Tibial nerve (tissue), 4 donors: ENCODE measurements around the gene NT5M. TPM values are rescaled to one million over a fixed set of nuclear protein-coding genes. Genes with fewer than 3 reads are reported as not detected.
"Not testable (repeated sequence)": the region's sequence is repeated elsewhere in the genome, so short reads cannot be mapped to it uniquely, and the experiment has no call there.

Experiments
- DNase-seq, 2 donors: peaks; one replicate each; pipeline ENCODE4 v3.0.0-alpha.2; 2019; ENCODE audit warnings: low spot score in 2 of 2
- H3K27ac ChIP-seq, 4 donors: fragments of 200-600 bp; sonication (generic) in 3 of 4; one replicate each; pipeline ENCODE4 v1.5.1; 2017 to 2019; ENCODE audit warnings: mild to moderate bottlenecking in 1 of 4
- H3K27me3 ChIP-seq, 2 donors: fragments of 200-600 bp; sonication (generic) in 1 of 2; one replicate each; pipeline versions ENCODE4 v1.5.1 to v1.6.0; 2017 to 2019
- H3K36me3 ChIP-seq, 3 donors: fragments of 200-600 bp; sonication (generic); one replicate each; pipeline ENCODE4 v1.5.1; 2018 to 2019
- H3K4me1 ChIP-seq, 4 donors: fragments of 200-600 bp; sonication (generic) in 3 of 4; one replicate each; pipeline ENCODE4 v1.5.1; 2017 to 2019
- H3K4me3 ChIP-seq, 4 donors: fragments of 200-600 bp; sonication (generic) in 3 of 4; one replicate each; pipeline ENCODE4 v1.5.1; 2017 to 2019; ENCODE audit warnings: mild to moderate bottlenecking in 1 of 4, moderate library complexity in 1 of 4
- H3K9me3 ChIP-seq, 4 donors: fragments of 200-600 bp; sonication (generic) in 3 of 4; one replicate each; pipeline ENCODE4 v1.5.1; 2017 to 2019
- CTCF ChIP-seq, 5 experiments: fragments of 200-600 bp in 3 of 5; fragments of 450-650 bp in 2 of 5; sonication (generic) in 3 of 5; IDR thresholded peaks; one replicate each; pipeline ENCODE4 v1.5.1; 2016 to 2019; ENCODE audit warnings: antibody characterized with exemption in 5 of 5, mild to moderate bottlenecking in 3 of 5, moderate library complexity in 2 of 5
- EP300 ChIP-seq, 2 donors: sonication (generic); formaldehyde crosslinking; IDR thresholded peaks; one replicate each; pipeline ENCODE4 v1.6.1; 2017; ENCODE audit warnings: antibody characterized with exemption in 2 of 2, mild to moderate bottlenecking in 1 of 2
- POLR2A ChIP-seq, 2 donors: fragments of 450-650 bp; IDR thresholded peaks; one replicate each; pipeline ENCODE4 v1.6.1; 2017; ENCODE audit warnings: antibody characterized with exemption in 2 of 2, mild to moderate bottlenecking in 2 of 2, moderate library complexity in 2 of 2
- WGBS, 2 donors: methylation state at CpG; one replicate each; pipeline ENCODE4 v1.1.5; 2018; 5-methylcytosine and 5-hydroxymethylcytosine counted together
- total RNA-seq, 4 donors: library from RNA; depleted of rRNA; stranded (reverse); fragments of >200 nt; gene quantifications; one replicate each; pipeline ENCODE4 v1.1.0, GENCODE V29; 2016

Gene NT5M
- total RNA-seq, 4 donors from 2014 or later = 4.8 to 11.2 (median 7.7) TPM

GRCh38 chr17:17258011-17258410, 45.2 kb upstream of the NT5M start:
- Histone ChIP-seq H3K4me3 (no peak overlapping the region), H3K4me1 (no peaks in the 10 kb centered on the region), H3K27me3 (no peaks in the 10 kb centered on the region), H3K27ac (no peak overlapping the region), H3K36me3 (peaks cover 5 to 100% (median 25%) of the 10 kb centered on the region in 3 donors), H3K9me3 (no peaks in the 10 kb centered on the region)
- WGBS, 2 donors = 87 to 91% methylated on average over 7 of the region's 7 CpGs
- TF ChIP-seq POLR2A (IDR thresholded peaks at IDR 0.05) = no peak
- DNase-seq = no peak

GRCh38 chr17:17258998-17259397, 44.2 kb upstream of the NT5M start:
- Histone ChIP-seq H3K36me3 (peaks cover 5 to 99% (median 33%) of the 10 kb centered on the region in 3 donors), H3K4me1 (no peaks in the 10 kb centered on the region), H3K27ac (no peak overlapping the region), H3K27me3 (no peaks in the 10 kb centered on the region), H3K4me3 (no peak overlapping the region), H3K9me3 (no peaks in the 10 kb centered on the region)
- DNase-seq = no peak
- 91 to 93% methylated on average over 4 of the region's 4 CpGs for WGBS, 2 donors
- TF ChIP-seq CTCF (IDR thresholded peaks at IDR 0.05) (no peak), EP300 (IDR thresholded peaks at IDR 0.05) (no peak), POLR2A (IDR thresholded peaks at IDR 0.05) (no peak)

GRCh38 chr17:17264430-17264829, 38.7 kb upstream of the NT5M start:
- no peak for DNase-seq
- H3K27me3 ChIP-seq = no peaks in the 10 kb centered on the region
- H3K27ac ChIP-seq = no peak overlapping the region
- H3K36me3 ChIP-seq = peaks cover 5 to 97% (median 48%) of the 10 kb centered on the region in 3 donors
- no peaks in the 10 kb centered on the region for H3K4me1 ChIP-seq
- TF ChIP-seq EP300 (IDR thresholded peaks at IDR 0.05) (no peak), CTCF (IDR thresholded peaks at IDR 0.05) (no peak)
- no peaks in the 10 kb centered on the region for H3K9me3 ChIP-seq
- WGBS, 2 donors = 84 to 92% methylated on average over 2 of the region's 2 CpGs
- H3K4me3 ChIP-seq = no peak overlapping the region

GRCh38 chr17:17269926-17270773, 33.0 kb upstream of the NT5M start:
- Histone ChIP-seq H3K4me3 (no peak overlapping the region), H3K27ac (no peak overlapping the region), H3K27me3 (no peaks in the 10 kb centered on the region), H3K36me3 (peaks cover 3 to 97% (median 28%) of the 10 kb centered on the region in 3 donors), H3K9me3 (no peaks in the 10 kb centered on the region), H3K4me1 (no peaks in the 10 kb centered on the region)
- 89 to 90% methylated on average over 9 of the region's 9 CpGs for WGBS, 2 donors
- DNase-seq = no peak
- TF ChIP-seq EP300 (IDR thresholded peaks at IDR 0.05) (no peak), POLR2A (IDR thresholded peaks at IDR 0.05) (no peak), CTCF (IDR thresholded peaks at IDR 0.05) (peak in 1 of 5 experiments; percentile 15)

- Histone ChIP-seq H3K4me1 (peaks cover 0 to 39% (median 17%) of the 10 kb centered on the region in 4 donors), H3K4me3 (no peak overlapping the region), H3K9me3 (no peaks in the 10 kb centered on the region), H3K27me3 (no peaks in the 10 kb centered on the region), H3K36me3 (peaks cover 0 to 48% (median 3%) of the 10 kb centered on the region in 3 donors), H3K27ac (no peak overlapping the region)
- 78 to 82% methylated on average over 6 of the region's 6 CpGs for WGBS, 2 donors
- TF ChIP-seq CTCF (IDR thresholded peaks at IDR 0.05) = no peak
- TF ChIP-seq EP300 (IDR thresholded peaks at IDR 0.05) = no peak
- no peak for TF ChIP-seq POLR2A (IDR thresholded peaks at IDR 0.05)
- no peak for DNase-seq
Observed at GRCh38 chr17:17275971-17276370, 27.2 kb upstream of the NT5M start.

GRCh38 chr17:17277431-17277830, 25.7 kb upstream of the NT5M start:
- H3K9me3 ChIP-seq, H3K27ac ChIP-seq, DNase-seq, H3K27me3 ChIP-seq, H3K4me3 ChIP-seq: not testable (repeated sequence)
- Histone ChIP-seq H3K36me3 (peaks cover 0 to 36% (median 0%) of the 10 kb centered on the region in 3 donors), H3K4me1 (peaks cover 0 to 44% (median 20%) of the 10 kb centered on the region in 4 donors)
- 91 to 94% methylated on average over 5 of the region's 5 CpGs for WGBS, 2 donors
